Measurements from ENCODE around the gene EIF1AX. TPM values are rescaled to one million over a fixed set of nuclear protein-coding genes. Genes with fewer than 3 reads are reported as not detected.

EIF1AX gene
- total RNA-seq, 6 experiments from 2014 or later, result 108 to 148 (median 119) TPM

- TF ChIP-seq CTCF (IDR thresholded peaks at IDR 0.05), result no peak
- H3K27ac Mint-ChIP-seq, result no peak overlapping the region
- H3K4me3 Mint-ChIP-seq, result no peak overlapping the region
Observed at GRCh38 chrX:20111271-20111670, 30.4 kb downstream of the EIF1AX start.

DNA sequence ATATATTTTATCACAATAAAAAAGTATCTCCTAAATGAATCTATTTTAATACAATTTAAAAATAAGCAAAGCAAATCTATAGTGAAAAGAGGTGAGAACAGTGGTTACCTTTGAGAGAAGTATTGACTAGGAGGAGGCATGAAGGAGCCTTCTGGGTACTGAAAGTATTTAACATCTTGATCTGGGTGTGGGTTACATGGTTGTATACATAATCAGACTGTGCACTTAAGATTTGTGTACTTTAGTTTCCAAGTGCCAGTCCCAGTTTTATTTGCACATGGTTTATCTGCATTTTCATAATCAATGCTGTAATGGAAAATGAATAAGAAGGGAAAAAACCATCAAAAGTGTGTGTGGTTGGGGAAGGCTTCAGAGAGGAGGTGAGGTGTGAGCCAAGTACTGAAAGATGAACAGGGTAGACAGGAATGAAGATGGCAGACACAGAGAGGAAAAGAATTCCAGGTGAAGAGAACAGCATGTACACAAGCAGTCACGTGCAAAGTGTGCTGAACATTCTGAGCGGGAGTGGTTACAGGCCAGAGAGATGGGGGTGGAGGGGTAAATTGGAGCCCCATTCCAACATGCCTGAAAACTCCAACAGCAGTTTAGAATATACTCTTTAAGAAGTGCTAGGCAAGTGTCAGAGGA lies 39.6 kb downstream of the EIF1AX start:
- TF ChIP-seq CTCF (IDR thresholded peaks at IDR 0.05), result no peak
- Mint-ChIP-seq H3K4me1 (ENCODE audit: low read depth) (no peaks in the 10 kb centered on the region), H3K4me3 (no peak overlapping the region), H3K27ac (no peak overlapping the region), H3K9me3 (no peaks in the 10 kb centered on the region), H3K36me3 (ENCODE audit: low read depth) (no peaks in the 10 kb centered on the region), H3K27me3 (ENCODE audit: insufficient read depth) (peaks cover 7% of the 10 kb centered on the region; the same call in 1 of the 2 replicates)
- DNase-seq, result no peak

More at GRCh38 chrX:20111271-20111670, 30.4 kb downstream of the EIF1AX start:
- no peaks in the 10 kb centered on the region for H3K9me3 Mint-ChIP-seq
- H3K4me1 Mint-ChIP-seq (ENCODE audit: low read depth), result no peaks in the 10 kb centered on the region
- no peaks in the 10 kb centered on the region for H3K36me3 Mint-ChIP-seq (ENCODE audit: low read depth)
- no peak for DNase-seq
- peaks cover 5% of the 10 kb centered on the region for H3K27me3 Mint-ChIP-seq (ENCODE audit: insufficient read depth)

GRCh38 chrX:20091499-20091898 lies 50.1 kb downstream of the EIF1AX start:
- Mint-ChIP-seq H3K27ac (no peak overlapping the region), H3K4me3 (no peak overlapping the region), H3K36me3 (ENCODE audit: low read depth) (no peaks in the 10 kb centered on the region), H3K9me3 (no peaks in the 10 kb centered on the region), H3K4me1 (ENCODE audit: low read depth) (no peaks in the 10 kb centered on the region), H3K27me3 (ENCODE audit: insufficient read depth) (peaks cover 1% of the 10 kb centered on the region; the same call in 1 of the 2 replicates)
- no peak for TF ChIP-seq CTCF (IDR thresholded peaks at IDR 0.05)
- DNase-seq, result no peak

DNA sequence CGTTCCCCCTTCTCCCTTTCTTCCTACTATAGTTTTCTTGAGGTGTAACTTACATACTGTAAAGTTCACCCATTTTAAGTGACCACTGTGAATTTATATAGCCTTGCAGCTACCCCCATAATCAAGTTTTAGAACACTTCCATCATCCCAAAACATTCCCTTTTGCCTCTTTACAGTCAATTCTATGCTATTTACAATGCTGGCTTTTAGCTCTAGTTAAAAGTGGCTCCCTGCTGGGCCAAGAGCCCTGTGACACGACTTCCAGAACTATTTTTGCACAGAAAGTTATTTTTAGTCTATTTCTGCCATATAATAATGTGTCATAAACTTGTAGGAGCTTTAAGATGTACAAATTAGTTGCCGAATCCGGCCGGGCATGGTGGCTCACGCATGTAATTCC lies 51.8 kb downstream of the EIF1AX start:
- Mint-ChIP-seq H3K9me3 (no peaks in the 10 kb centered on the region), H3K4me1 (ENCODE audit: low read depth) (no peaks in the 10 kb centered on the region), H3K4me3 (no peak overlapping the region), H3K27ac (no peak overlapping the region), H3K27me3 (ENCODE audit: insufficient read depth) (no peaks in the 10 kb centered on the region; the same call in 1 of the 2 replicates), H3K36me3 (ENCODE audit: low read depth) (no peaks in the 10 kb centered on the region)
- DNase-seq, result no peak
- no peak for TF ChIP-seq CTCF (IDR thresholded peaks at IDR 0.05)

DNA sequence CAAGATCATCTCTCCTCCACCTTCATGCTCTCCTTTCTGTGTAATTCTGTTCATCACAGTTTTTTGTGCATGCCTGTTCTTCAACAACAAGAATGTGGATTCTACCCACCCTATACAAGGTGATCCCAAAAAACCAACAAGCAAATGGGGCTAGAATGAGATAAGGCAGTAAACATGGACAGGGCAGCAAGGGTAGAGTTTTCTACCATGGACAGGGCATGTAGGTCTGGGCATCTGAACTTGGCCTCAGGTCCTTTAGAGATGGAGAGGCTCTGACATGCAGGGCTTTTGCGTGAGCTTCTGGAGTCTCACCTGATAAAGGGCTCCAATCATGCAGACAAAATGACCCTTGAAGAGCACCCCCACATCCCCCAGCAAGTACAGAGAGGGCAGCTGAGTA lies 61.4 kb downstream of the EIF1AX start:
- H3K36me3 Mint-ChIP-seq (ENCODE audit: low read depth), result no peaks in the 10 kb centered on the region
- H3K4me3 Mint-ChIP-seq, result no peak overlapping the region
- no peaks in the 10 kb centered on the region for H3K9me3 Mint-ChIP-seq
- H3K27ac Mint-ChIP-seq, result no peak overlapping the region
- DNase-seq, result no peak
- peaks cover 7% of the 10 kb centered on the region for H3K27me3 Mint-ChIP-seq (ENCODE audit: insufficient read depth)
- no peak for TF ChIP-seq CTCF (IDR thresholded peaks at IDR 0.05)
- H3K4me1 Mint-ChIP-seq (ENCODE audit: low read depth), result no peaks in the 10 kb centered on the region

Other genes starting within 250 kb of the EIF1AX start
- 1 to 10 TPM; 3.7 to 5.0 (median 4.7) TPM for gene BCLAF3, start 150.8 kb downstream of the EIF1AX start, total RNA-seq (2021; fragmentation: NEBNext Ultra II Directional; extraction: Animal tissue kit (Norgen Biotek cat#: 25700))
- under 1 TPM in 5 of 6 experiments, not detected in 1; 0.05 to 0.47 (median 0.20) TPM for gene MAP7D2, start 24.9 kb downstream of the EIF1AX start, total RNA-seq (2021; fragmentation: NEBNext Ultra II Directional; extraction: Animal tissue kit (Norgen Biotek cat#: 25700))
- 10 to 100 TPM; 21.5 to 28.3 (median 24.7) TPM for gene RPS6KA3, start 125.1 kb upstream of the EIF1AX start, total RNA-seq (2021; fragmentation: NEBNext Ultra II Directional; extraction: Animal tissue kit (Norgen Biotek cat#: 25700))

Measured in HFFc6 (cell line).